Measurements from ENCODE around the gene CLEC1A. TPM values are rescaled to one million over a fixed set of nuclear protein-coding genes. Genes with fewer than 3 reads are reported as not detected.
"Not testable (repeated sequence)": the region's sequence is repeated elsewhere in the genome, so short reads cannot be mapped to it uniquely, and the experiment has no call there.

Gene CLEC1A
- polyA plus RNA-seq, 1 donor (not counting 4 experiments of a cell fraction or from before 2014, with no cell fraction given), result 0.05 TPM

- H3K79me2 ChIP-seq (ENCODE audit: control insufficient read depth, insufficient read depth, low read length), result no peaks in the 10 kb centered on the region
- H3K9ac ChIP-seq (ENCODE audit: control insufficient read depth, extremely low read depth, insufficient read depth, low read length), result no peak overlapping the region
- peaks cover 11% of the 10 kb centered on the region for H3K4me1 ChIP-seq (ENCODE audit: control insufficient read depth, extremely low read depth, insufficient read depth, low read length)
- H3K27ac ChIP-seq (ENCODE audit: control insufficient read depth, insufficient read depth, low read length), result no peak overlapping the region
- peak overlapping the region; percentile 88 for H2AFZ ChIP-seq (ENCODE audit: control insufficient read depth, low read length)
- DNase-seq (ENCODE audit: low read depth, low spot score), result no peak
- no peaks in the 10 kb centered on the region for H3K9me1 ChIP-seq (ENCODE audit: control insufficient read depth, extremely low read depth, insufficient read depth, low read length)
- no peak for FAIRE-seq
- TF ChIP-seq, protein P1, sequence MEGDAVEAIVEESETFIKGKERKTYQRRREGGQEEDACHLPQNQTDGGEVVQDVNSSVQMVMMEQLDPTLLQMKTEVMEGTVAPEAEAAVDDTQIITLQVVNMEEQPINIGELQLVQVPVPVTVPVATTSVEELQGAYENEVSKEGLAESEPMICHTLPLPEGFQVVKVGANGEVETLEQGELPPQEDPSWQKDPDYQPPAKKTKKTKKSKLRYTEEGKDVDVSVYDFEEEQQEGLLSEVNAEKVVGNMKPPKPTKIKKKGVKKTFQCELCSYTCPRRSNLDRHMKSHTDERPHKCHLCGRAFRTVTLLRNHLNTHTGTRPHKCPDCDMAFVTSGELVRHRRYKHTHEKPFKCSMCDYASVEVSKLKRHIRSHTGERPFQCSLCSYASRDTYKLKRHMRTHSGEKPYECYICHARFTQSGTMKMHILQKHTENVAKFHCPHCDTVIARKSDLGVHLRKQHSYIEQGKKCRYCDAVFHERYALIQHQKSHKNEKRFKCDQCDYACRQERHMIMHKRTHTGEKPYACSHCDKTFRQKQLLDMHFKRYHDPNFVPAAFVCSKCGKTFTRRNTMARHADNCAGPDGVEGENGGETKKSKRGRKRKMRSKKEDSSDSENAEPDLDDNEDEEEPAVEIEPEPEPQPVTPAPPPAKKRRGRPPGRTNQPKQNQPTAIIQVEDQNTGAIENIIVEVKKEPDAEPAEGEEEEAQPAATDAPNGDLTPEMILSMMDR (optimal IDR thresholded peaks at IDR 0.05 in 1 of 3, IDR thresholded peaks at IDR 0.05 in 1 of 3, conservative IDR thresholded peaks at IDR 0.05 in 1 of 3; ENCODE audit: extremely low read depth in 1 of 3, insufficient read depth in 2 of 3, low read length in 3 of 3), result no peak
- no peak for TF ChIP-seq EZH2 (IDR thresholded peaks at IDR 0.05; ENCODE audit: low read length)
- H3K27me3 ChIP-seq (ENCODE audit: control insufficient read depth, extremely low read depth, insufficient read depth, low read length), result no peaks in the 10 kb centered on the region
- no peaks in the 10 kb centered on the region for H4K20me1 ChIP-seq (ENCODE audit: control insufficient read depth, extremely low read depth, insufficient read depth, low read length)
- H3K9me3 ChIP-seq (ENCODE audit: control insufficient read depth, low read depth, low read length), result no peaks in the 10 kb centered on the region
- dilution Hi-C loops (cut with MboI; ENCODE audit: extremely low pct_ligation_motif_present, low sequenced_read_pairs), result no loop called here
- H3K36me3 ChIP-seq (ENCODE audit: control insufficient read depth in 2 of 2, extremely low read depth in 1 of 2, insufficient read depth in 2 of 2, low read length in 2 of 2), result no peaks in the 10 kb centered on the region
- H3K4me2 ChIP-seq (ENCODE audit: control insufficient read depth, extremely low read depth, insufficient read depth, low read depth, low read length), result no peak overlapping the region
- no peak overlapping the region for H3K4me3 ChIP-seq (ENCODE audit: control insufficient read depth in 2 of 3, extremely low read depth in 1 of 3, insufficient read depth in 2 of 3, low read depth in 1 of 3, low read length in 3 of 3)
Observed at GRCh38 chr12:10027311-10027710, 71.5 kb downstream of the CLEC1A start.

DNA sequence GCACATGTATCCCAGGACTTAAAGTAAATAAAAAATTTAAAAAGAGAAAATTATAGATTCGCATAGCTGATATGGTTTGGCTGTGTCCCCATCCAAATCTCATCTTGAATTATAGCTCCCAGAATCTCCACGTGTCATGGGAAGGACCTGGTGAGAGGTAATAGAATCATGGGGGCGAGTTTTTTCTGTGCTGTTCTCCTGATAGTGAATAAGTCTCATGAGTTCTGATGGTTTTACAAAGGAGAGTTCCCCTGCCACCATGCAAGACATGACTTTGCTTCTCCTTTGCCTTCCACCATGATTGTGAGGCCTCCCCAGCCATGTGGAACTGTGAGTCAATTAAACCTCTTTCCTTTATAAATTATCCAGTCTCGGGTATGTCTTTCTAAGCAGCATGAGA lies 72.1 kb downstream of the CLEC1A start:
- H4K20me1 ChIP-seq (ENCODE audit: control insufficient read depth, extremely low read depth, insufficient read depth, low read length); H3K9me3 ChIP-seq (ENCODE audit: control insufficient read depth, low read depth, low read length); H3K9ac ChIP-seq (ENCODE audit: control insufficient read depth, extremely low read depth, insufficient read depth, low read length); H3K4me2 ChIP-seq (ENCODE audit: control insufficient read depth, extremely low read depth, insufficient read depth, low read depth, low read length); H3K27me3 ChIP-seq (ENCODE audit: control insufficient read depth, extremely low read depth, insufficient read depth, low read length); H3K36me3 ChIP-seq (ENCODE audit: control insufficient read depth in 2 of 2, extremely low read depth in 1 of 2, insufficient read depth in 2 of 2, low read length in 2 of 2); H3K9me1 ChIP-seq (ENCODE audit: control insufficient read depth, extremely low read depth, insufficient read depth, low read length); FAIRE-seq; H2AFZ ChIP-seq (ENCODE audit: control insufficient read depth, low read length); H3K27ac ChIP-seq (ENCODE audit: control insufficient read depth, insufficient read depth, low read length); DNase-seq (ENCODE audit: low read depth, low spot score); H3K4me3 ChIP-seq (ENCODE audit: control insufficient read depth in 2 of 3, extremely low read depth in 1 of 3, insufficient read depth in 2 of 3, low read depth in 1 of 3, low read length in 3 of 3); dilution Hi-C loops (cut with MboI; ENCODE audit: extremely low pct_ligation_motif_present, low sequenced_read_pairs); H3K79me2 ChIP-seq (ENCODE audit: control insufficient read depth, insufficient read depth, low read length): not testable (repeated sequence)
- H3K4me1 ChIP-seq (ENCODE audit: control insufficient read depth, extremely low read depth, insufficient read depth, low read length), result peaks cover 11% of the 10 kb centered on the region

DNA sequence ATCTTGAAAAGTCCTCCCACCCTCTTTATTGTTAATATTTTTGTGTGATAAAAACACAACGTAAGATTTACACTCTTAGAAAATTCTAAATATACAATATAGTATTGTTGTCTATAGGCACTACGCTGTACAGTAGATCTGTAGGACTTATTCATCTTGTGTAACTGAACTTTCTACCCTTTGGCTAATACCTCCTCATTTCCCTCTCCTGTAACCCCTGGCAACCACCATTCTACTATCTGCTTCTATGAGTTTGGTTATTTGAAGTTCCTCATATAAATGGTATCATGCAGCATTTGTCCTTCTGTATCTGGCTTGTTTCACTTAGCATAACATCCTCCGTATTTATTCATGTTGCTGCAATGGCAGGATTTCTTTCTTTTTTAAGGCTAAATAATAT lies 73.5 kb downstream of the CLEC1A start:
- no peak overlapping the region for H2AFZ ChIP-seq (ENCODE audit: control insufficient read depth, low read length)
- FAIRE-seq (no peak), DNase-seq (ENCODE audit: low read depth, low spot score) (no peak)
- H3K9me1 ChIP-seq (ENCODE audit: control insufficient read depth, extremely low read depth, insufficient read depth, low read length), result no peaks in the 10 kb centered on the region
- no peaks in the 10 kb centered on the region for H3K27me3 ChIP-seq (ENCODE audit: control insufficient read depth, extremely low read depth, insufficient read depth, low read length)
- H3K9ac ChIP-seq (ENCODE audit: control insufficient read depth, extremely low read depth, insufficient read depth, low read length), result no peak overlapping the region
- H4K20me1 ChIP-seq (ENCODE audit: control insufficient read depth, extremely low read depth, insufficient read depth, low read length), result no peaks in the 10 kb centered on the region
- H3K4me3 ChIP-seq (ENCODE audit: control insufficient read depth in 2 of 3, extremely low read depth in 1 of 3, insufficient read depth in 2 of 3, low read depth in 1 of 3, low read length in 3 of 3), result no peak overlapping the region
- peaks cover 5% of the 10 kb centered on the region for H3K4me1 ChIP-seq (ENCODE audit: control insufficient read depth, extremely low read depth, insufficient read depth, low read length)
- no peaks in the 10 kb centered on the region for H3K79me2 ChIP-seq (ENCODE audit: control insufficient read depth, insufficient read depth, low read length)
- TF ChIP-seq EZH2 (IDR thresholded peaks at IDR 0.05; ENCODE audit: low read length), result no peak
- TF ChIP-seq, protein P1 (optimal IDR thresholded peaks at IDR 0.05 in 1 of 3, IDR thresholded peaks at IDR 0.05 in 1 of 3, conservative IDR thresholded peaks at IDR 0.05 in 1 of 3; ENCODE audit: extremely low read depth in 1 of 3, insufficient read depth in 2 of 3, low read length in 3 of 3), result no peak
- no peaks in the 10 kb centered on the region for H3K9me3 ChIP-seq (ENCODE audit: control insufficient read depth, low read depth, low read length)
- no peak overlapping the region for H3K4me2 ChIP-seq (ENCODE audit: control insufficient read depth, extremely low read depth, insufficient read depth, low read depth, low read length)
- H3K27ac ChIP-seq (ENCODE audit: control insufficient read depth, insufficient read depth, low read length), result no peak overlapping the region
- no peaks in the 10 kb centered on the region for H3K36me3 ChIP-seq (ENCODE audit: control insufficient read depth in 2 of 2, extremely low read depth in 1 of 2, insufficient read depth in 2 of 2, low read length in 2 of 2)
- dilution Hi-C loops (cut with MboI; ENCODE audit: extremely low pct_ligation_motif_present, low sequenced_read_pairs), result no loop called here
